Activated CD4-positive, CD25-positive, alpha-beta regulatory T cell treated with anti-CD3 and anti-CD28 coated beads, Interleukin-2, amount 50 U/mL, for 24 hours (primary cell): Measurements from ENCODE around the gene TMEM116.
"Not testable (repeated sequence)": the region's sequence is repeated elsewhere in the genome, so short reads cannot be mapped to it uniquely, and the experiment has no call there.

Experiments used
- ATAC-seq, 2 donors: fragments of 150-1000 bp; cut with Tn5 transposase; one replicate each; pipeline ENCODE4 v1.10.0; 2021; ENCODE audit warnings: mild to moderate bottlenecking in 1 of 2, moderate library complexity in 1 of 2

Gene TMEM116

DNA sequence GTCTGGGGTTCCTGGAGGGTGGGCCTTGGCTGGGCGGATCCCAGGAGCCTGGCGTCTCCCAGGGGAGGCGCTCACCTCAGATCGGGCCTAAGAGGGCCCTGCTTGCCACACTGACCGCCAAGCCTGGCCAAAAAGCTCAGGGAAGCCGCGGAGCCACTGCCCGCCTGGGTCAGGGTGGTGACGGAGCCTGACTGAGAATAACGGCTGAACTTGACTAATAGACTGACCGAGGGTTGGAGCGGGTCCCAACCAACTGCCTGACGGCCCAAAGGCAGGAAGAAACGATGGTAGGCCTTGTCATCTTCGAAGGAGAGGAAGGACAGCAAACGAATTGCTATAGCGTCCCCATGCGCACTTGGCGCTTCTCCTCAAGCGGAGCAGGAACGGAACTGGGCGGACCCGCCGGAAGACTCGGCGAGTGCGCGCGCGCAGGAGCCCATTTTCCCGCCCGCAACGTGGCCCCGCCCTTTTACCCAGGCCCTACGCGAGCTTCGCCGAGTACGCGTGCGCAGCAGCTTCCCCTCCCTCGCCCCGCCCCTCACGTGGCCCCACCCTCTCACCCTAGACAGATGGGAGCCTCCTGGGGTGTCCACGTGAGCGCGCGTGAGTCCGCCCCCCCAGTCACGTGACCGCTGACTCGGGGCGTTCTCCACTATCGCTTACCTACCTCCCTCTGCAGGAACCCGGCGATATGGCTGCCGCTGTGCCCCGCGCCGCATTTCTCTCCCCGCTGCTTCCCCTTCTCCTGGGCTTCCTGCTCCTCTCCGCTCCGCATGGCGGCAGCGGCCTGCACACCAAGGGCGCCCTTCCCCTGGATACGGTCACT is at the start of gene TMEM116, which contains the start of gene ERP29:
TMEM116 (minus strand) TSS at position 391 of the 826 bp plus-strand sequence. CDS start 7,895 bp downstream, outside the sequence.
ERP29 (plus strand) TSS at position 652 of the 826 bp plus-strand sequence; CDS start at position 692, 40 bp downstream.
- ATAC-seq, result peak; percentile 83 to 86

DNA sequence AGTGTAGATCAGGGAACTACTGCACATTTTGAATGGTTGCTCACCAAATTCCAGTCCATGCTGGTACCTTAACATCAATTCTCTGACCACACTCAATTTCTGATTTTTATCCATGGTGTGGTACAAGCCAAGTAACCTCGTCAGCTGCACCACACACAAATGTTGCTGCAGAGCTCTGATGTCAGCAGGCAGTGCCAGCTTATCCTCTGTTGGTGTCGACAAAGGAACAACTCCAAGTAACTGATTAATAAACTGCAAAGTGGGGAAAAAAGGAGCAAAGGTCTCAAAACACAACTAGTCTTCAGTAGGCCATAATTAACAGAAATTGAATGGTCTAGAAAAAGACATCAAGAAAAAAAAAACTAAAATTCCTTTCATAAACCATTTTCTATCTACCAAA is 48.2 kb upstream of the TMEM116 start:
- ATAC-seq, result no peak

DNA sequence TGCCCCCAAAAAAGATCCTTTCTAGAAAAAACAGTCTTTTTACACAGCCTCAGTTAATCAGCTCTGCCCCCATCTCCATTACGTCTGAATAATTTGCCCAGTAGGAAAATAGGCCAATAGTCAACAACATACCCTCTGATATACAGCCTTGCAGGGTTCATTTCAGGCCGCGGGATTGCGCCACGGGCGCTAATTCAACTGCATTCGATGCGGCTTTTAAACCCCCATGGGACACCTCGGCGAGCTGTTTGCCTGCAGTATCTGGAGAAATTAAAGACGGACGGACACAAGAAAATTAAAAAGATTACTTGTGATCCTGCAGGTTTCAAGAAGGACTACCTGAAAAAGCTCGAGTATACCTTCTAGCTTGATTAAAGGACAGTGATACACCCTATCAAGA is 36.4 kb upstream of the TMEM116 start:
- ATAC-seq, result no peak

DNA sequence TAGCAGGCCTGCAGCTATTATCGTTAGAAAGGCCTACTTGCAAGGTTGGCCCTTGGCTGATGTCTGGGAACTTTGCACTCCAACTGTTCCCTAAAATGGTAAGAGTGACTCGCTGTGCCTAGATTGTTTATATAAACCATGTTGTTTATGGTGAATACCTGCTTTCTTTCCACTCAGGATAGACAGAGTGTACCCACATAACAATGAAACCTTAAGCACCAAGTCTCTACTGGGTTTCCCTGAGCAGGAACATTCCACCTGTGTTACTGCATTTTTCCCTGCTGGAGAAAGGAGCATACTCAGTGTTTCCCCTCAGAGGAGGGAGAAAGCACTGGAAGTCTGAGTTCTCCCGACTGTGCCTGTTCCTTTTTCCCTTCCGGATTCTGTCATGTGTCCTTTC is 33.0 kb upstream of the TMEM116 start:
- ATAC-seq, result no peak

DNA sequence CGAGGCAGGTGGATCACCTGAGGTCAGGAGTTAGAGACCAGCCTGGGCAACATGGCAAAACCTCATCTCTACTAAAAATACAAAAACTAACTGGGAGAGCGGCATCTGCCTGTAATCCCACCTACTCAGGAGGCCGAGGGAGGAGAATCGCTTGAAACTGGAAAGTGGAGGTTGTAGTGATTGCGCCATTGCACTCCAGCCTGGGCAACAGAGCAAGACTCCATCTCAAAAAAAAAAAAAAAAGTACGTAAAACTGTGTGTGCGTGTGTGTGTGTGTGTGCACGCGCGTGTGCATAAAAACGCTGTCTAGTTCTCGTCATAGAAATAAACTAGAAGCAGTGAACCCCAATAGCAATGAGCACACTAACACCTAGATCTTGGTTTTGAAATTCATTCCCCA is 23.6 kb upstream of the TMEM116 start:
- ATAC-seq, result not testable (repeated sequence)

DNA sequence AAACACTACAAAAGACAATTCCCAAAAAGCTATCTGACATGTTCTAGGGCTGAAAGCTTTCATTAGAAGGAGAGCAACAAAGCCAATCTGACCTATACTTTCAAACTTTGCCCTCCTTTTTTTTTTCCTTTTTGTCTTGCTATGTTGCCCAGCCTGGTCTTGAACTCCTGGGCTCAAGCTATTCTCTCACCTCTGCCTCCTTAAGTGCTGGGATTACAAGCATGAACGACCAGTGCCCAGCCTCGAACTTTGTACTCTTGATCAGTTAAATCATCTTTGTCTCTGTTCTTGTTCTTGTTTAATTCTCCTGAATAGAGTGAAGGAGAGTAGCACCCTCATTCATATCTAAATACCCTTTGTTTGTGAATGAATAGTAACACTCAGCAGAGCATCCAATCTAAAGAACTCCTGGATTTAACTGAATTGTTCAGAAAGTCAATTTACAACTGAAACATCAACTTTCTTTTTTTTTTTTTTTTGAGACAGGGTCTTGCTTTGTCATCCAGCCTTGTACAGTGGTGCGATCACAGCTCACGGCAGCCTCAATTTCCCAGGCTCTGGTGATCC is 22.3 kb upstream of the TMEM116 start:
- ATAC-seq, result no peak

DNA sequence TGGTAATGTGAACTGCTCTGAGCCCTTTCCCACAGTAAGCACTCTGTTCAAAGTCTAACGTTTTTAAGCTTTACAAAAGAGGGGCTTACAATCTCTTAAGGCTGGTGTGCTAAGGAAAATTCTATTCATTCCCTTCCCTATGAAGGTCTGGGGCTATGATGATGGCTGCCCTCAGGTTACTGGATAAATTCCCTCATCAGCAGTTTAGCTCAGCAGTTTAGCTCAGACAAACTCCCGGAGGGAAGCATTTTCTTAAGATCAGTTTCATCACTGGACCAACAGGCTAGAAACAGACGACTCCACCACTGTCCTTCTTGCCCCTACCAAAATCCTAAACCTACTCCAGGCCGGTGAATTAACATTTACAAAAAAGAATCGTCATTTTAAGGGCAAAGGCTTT is 19.3 kb upstream of the TMEM116 start:
- no peak for ATAC-seq

DNA sequence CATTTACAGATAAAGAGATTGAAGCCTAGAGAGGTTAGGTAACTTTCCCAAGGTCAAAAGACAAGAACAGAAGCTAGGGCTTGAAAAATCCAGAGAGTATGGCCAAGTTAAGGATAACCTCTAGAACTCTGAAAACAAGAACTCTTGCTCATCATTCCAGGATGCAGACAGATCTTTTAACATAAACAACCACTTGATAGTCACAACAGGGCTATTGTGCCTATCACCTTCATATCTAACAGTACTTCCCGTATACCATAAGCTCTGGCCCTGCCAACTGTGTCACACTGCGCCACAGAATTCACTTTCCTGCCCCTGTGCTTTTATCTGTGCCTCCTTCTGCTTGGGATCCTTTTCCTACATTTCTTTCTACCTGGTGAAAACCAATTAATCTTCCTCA is 18.5 kb upstream of the TMEM116 start:
- ATAC-seq, result no peak

DNA sequence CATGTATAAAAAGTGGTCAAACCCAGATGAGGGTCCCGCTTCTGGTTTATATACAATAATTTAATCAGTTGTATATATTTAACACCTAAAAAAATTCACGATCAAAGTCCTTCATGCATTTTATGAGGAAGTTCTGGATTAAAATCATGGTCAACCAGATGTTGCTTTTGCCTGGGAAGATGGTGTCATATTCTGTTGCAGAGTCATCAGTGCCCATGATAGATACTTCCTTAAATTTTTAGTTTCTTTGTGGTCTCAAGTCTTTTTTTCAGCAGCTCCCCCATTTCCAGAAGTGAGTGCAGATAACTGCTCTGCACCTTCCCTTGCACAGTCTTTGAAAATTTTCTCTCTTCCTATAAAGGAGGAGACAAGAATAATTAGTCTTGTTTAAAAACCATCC is 16.3 kb upstream of the TMEM116 start:
- ATAC-seq, result no peak

DNA sequence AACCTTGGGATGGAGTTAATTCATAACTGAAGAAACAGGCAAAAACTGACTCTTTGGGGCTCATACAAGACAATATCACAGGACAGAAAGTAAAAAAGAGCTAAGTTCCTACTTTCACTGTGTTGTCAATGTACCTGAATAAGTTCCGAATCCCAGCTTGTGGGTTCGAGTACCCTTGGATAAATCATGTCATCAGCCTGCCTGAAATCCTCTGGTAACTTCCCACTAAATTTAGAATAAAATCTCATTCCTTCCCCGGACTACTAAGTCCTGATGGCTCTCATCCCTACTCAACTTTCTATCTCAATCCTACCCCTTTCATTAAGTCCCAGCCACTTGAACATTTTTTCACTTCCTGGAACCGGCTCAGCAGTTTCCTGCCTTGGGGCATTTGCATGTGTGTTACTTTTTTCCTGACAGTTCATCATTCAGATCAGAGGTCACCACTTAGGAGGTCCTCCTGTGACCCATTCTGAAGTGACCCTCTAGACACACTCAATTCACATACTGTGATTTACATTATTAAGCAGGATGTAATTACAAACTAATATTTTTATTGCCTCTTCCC is 12.9 kb upstream of the TMEM116 start:
- ATAC-seq, result no peak

DNA sequence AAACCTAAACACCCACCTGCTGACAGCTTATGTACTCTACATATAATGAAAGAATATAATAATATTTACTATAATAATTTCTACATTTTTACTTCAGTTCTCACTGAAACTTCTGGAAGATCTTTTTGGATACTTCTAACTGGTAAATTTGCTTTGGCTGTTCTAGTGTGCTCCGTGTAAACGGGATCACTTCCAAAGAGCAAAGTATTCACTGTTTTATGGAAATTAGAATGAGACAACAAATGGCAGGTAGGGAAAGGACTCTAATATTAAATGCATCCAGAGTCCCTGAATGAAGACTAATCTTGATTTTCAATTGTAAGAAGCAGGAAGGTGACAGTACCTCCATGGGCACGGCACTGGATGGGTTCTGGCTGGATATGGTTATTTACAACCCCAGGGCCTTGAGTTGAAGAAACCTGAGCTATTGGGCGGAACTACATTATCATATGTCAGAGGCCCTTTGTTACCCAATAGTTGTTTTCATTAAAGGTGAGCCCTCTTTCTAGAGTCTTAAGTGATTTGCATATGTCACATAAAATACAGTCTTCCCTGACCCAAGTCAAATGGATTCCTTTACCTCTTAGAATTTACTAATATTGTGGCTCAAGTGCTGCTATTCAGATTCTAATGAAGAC is 10.9 kb upstream of the TMEM116 start:
- ATAC-seq, result no peak

DNA sequence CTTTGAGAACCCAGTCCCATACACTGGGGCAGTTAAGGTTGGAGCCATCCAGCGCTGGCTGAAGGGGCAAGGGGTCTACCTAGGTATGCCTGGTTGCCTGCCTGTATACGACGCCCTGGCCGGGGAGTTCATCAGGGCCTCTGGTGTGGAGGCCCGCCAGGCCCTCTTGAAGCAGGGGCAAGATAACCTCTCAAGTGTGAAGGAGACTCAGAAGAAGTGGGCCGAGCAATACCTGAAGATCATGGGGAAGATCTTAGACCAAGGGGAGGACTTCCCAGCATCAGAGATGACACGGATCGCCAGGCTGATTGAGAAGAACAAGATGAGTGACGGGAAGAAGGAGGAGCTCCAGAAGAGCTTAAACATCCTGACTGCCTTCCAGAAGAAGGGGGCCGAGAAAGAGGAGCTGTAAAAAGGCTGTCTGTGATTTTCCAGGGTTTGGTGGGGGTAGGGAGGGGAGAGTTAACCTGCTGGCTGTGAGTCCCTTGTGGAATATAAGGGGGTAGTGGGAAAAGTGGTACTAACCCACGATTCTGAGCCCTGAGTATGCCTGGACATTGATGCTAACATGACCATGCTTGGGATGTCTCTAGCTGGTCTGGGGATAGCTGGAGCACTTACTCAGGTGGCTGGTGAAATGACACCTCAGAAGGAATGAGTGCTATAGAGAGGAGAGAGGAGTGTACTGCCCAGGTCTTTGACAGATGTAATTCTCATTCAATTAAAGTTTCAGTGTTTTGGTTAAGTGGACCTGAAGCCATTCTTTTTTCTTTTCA is 9.5 kb upstream of the TMEM116 start:
- ATAC-seq, result no peak

DNA sequence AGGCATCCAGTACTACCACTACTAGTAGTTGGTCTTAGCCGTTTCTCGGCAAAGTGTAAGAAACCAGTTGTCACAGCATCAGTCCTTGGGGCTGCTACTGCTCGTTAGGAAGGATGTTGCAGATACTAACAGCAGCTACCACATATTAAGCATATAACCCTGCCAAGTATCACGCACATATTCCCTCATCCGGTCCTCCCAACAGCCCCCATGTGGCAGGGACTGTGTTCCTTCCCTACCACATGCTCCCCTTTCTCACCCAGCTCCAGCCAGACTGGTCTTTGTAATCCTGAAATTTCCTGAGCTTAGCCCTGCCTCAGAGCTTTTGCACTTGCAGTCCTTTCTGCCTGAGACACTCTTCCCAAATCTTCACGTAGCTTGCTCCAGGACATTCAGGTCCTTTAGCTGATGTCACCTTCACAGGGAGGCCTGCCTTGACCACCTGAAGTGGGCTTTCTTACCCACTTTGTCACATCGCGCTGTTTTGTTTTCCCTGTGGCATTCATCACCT is 8.0 kb upstream of the TMEM116 start:
- no peak for ATAC-seq

DNA sequence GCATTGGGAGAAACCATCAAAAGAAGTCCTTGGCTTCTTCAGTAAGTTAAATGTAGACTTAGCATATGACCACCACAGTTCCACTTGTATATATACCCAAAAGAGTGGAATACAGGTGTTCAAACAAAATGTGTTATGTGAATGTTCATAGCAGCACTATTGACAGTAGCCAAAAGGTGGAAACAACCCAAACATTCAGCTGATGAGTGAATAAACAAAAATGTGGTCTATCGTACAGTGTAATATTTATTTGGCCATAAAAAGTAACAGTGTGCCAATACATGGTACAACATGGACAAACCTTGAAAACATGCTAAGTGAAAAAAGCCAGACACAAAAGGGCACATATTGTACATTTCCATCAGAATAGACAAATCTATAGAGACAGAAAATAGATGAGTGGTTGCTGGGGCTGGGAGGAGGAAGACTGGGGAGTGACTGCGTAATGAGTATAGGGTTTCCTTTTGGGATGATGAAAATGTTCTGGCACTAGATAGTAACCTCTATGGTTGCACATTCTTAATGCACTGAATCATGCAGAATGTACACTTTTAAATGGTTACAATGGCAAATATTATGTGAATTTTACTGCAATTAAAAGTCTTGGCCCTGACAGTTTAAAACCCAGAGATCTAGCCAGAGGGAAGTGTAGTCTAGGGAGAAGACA is 5.7 kb upstream of the TMEM116 start:
- ATAC-seq, result no peak

DNA sequence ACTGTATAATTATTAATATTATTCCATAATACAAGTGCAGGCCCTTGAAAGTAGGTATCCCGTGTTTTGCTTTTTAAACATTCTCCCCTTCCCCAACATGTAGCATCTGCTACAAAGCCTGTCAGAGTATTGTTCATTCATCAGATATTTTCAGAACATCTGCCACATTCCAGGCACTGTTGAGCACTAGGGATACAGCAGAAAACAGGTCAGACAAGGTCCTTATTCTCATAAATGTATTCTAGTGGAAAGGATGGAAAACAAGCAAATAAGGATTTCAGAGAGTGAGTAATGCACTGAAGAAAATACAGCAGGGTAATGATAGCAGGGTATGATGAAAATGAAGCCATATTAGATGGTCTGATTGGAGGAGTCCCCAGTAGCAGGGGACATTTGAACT is 4.1 kb upstream of the TMEM116 start:
- ATAC-seq, result no peak

DNA sequence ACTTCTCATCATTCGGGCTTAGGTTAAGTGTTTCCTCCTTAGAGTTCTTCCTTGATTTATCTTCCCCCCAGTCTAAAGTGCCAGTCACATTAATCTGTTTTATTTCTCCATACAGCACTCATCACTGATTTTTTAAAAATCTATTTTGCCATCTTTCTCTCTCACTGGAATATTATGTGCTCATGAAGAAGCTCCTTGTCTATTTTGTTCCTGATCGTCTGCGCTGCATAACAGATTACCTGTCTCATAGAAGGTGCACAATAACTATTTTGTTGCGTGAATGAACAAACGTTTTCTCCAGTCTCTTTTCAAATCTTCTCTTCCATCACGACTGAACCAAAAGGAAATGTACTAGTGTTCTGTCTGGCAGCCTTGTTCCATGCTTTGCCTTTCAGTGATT is 3.0 kb upstream of the TMEM116 start:
- ATAC-seq, result no peak

DNA sequence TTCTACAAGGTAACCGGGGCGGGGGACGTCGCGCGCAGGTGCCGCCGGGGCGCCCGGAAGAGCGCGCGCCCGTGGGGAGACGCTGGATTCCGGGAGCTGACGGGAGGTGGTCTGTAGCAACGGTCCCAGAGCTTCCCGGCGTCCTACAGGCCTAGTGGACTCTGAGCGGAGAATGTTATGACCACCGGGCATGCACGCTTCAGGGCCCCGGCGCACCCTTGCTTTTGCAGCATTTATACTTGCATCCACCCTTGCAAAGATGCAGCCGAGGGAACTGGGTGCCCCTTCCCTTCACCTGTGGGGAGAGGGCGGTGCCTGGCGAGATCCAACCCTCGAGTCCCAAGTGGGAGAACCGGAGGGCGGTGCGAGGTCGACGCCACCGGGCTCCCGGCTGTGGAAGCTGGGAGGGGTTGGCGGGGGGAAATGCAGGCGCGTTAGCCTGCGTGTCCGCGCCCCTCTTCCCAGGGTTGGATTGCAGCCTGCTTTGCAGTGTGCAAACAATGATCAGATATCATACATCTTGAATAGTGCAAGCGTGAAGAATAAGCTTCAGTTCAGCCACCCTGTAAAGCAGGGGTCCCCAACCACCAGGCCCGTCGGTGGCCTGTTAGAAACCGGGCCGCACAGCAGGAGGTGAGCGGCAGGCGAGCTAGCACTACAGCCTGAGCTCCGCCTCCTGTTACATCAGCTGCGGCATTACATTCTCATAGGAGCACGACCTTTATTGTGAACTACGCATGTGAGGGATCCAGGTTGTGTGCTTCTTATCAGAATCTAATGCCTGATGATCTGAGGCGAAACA is 837 bp upstream of the TMEM116 start:
- ATAC-seq, result peak; percentile 59 to 62

DNA sequence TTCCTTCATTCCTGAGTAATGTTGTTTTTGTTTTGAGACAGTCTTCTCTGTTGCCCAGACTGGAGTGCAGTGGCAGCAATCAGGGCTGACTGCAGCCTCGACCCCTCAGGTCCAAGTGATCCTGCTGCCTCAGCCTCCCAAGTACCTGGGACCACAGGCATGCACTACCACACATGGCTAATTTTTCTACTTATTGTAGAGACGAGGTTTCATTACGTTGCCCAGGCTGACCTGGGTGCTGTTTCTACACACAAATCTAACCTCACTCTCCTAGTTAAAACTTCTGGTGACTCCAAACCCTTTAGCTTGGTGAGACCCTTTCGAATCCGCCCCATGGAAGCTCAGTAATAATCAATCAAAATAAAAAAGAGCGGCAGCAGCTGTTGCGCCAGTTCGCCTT is 1.3 kb downstream of the TMEM116 start:
- ATAC-seq, result no peak

DNA sequence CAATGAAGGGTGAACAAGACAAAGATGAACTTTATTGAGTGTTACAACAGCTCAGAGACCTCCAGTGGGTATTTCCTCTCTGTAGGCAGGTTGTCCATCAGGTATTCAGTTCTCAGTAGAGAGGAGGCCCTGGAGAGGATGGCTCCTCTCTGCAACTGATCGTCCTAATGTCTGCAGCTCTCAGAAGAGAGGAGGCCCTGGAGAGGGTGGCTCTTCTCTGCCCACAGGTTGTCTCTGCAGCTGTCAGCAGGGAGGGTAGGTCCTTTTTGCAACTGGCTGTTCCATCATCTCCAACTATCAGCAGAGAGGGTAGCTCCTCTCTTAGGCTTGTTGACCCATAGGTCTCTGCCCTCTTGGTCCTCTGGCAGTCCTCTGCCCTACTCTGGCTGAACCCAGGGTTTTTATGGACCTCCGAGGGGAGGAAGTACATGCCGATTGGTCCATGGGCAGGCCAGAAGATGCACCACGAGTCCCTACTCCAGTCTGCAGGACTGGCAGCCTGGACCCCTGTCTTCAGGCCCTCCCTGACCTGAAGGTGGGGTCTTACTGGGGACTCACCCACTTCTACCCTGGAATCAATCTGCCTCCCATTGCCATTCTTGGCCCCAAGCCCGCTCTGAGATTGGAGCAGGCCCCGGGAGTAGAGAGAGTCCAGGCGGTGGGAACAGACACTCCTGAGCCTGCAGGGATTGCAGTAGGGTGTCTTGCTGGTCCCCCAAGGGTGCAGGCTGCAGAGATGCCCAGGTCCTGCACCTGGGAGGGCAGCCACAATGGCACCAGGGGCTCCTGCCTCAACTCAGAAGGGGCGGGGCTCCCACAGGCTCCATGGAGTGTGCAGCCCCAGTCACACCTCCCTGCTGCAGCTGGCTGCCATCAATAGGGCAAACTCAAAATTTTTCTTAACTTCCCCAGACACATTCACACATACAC is 2.3 kb downstream of the TMEM116 start:
- ATAC-seq, result no peak

DNA sequence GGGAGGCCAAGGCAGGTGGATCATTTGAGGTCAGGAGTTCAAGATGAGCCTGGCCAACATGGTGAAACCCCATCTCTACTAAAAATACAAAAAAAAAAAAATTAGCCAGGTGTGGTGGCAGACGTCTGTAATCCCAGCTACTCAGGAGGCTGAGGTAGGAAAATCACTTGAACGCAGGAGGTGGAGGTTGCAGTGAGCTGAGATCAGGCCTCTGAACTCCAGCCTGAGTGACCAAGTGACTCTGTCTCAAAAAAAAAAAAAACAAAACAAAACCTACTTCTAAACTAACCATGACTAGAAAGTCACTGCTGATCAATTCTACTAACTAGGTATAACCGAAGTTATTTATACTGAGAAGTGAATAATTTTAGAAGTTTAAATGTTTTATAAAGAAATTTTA is 3.4 kb downstream of the TMEM116 start:
- not testable (repeated sequence) for ATAC-seq
